Ishikawa (cell line): Measurements from ENCODE around the gene CHST14.

ENCODE experiments used
- EP300 ChIP-seq: IDR thresholded peaks from 2 replicates; pipeline ENCODE4 v1.6.1; 2012; ENCODE audit warnings: borderline replicate concordance
- MAX ChIP-seq: IDR thresholded peaks from 2 replicates; pipeline ENCODE4 v1.6.1; 2012

- TF ChIP-seq EP300 (no peak), MAX (no peak)
Observed at GRCh38 chr15:40500568-40501330, 30.0 kb downstream of the CHST14 start.
